Skeletal muscle satellite cell (primary cell): ENCODE results near the gene FLOT1.
"Not testable (repeated sequence)": the region's sequence is repeated elsewhere in the genome, so short reads cannot be mapped to it uniquely, and the experiment has no call there.

ENCODE experiments used
- H3K27me3 ChIP-seq: 2 replicates; pipeline ENCODE4 v1.7.0; 2013; ENCODE audit warnings: low read length; ENCODE audit not compliant: control insufficient read depth, insufficient read depth
- H3K36me3 ChIP-seq: 2 replicates; pipeline ENCODE4 v1.7.0; 2013; ENCODE audit warnings: mild to moderate bottlenecking, control low read depth, low read length; ENCODE audit not compliant: insufficient read depth
- H3K4me1 ChIP-seq: 2 replicates; pipeline ENCODE4 v1.7.0; 2013; ENCODE audit warnings: low read length; ENCODE audit not compliant: control insufficient read depth, insufficient read depth
- H3K4me2 ChIP-seq: 2 replicates; pipeline ENCODE4 v1.7.0; 2013; ENCODE audit warnings: mild to moderate bottlenecking, low read length
- H3K4me3 ChIP-seq: 2 replicates; pipeline ENCODE4 v1.7.0; 2013; ENCODE audit warnings: low read length
- H3K9ac ChIP-seq: 2 replicates; pipeline ENCODE4 v1.7.0; 2013; ENCODE audit warnings: mild to moderate bottlenecking, low read depth, low read length, moderate library complexity
- H3K9me3 ChIP-seq: replicated peaks from 2 replicates; pipeline ENCODE4 v1.7.0; 2013; ENCODE audit warnings: mild to moderate bottlenecking, control low read depth, low read length

FLOT1 gene

DNA sequence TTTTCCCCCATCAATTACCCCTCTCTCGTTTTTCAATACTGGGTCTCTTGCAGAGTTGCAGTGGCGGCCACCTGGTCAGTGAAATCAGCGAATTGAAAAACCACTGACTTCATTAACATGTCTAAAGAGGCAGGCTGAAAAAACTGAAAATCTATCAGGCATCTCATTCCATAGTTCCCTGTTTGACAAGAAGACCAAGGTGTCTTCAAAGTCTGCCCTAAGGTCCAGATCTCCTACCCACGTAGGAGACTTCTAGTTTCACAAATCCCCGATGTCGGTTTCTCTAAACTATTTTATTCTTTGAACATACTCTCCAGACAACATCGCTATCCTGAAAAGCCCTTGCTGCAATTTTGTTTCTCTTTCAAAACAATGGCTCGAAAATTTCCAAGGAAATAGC lies 23.1 kb downstream of the FLOT1 start:
- Histone ChIP-seq H3K9ac (peak overlapping the region; percentile 76), H3K4me3 (peak overlapping the region; percentile 67)

DNA sequence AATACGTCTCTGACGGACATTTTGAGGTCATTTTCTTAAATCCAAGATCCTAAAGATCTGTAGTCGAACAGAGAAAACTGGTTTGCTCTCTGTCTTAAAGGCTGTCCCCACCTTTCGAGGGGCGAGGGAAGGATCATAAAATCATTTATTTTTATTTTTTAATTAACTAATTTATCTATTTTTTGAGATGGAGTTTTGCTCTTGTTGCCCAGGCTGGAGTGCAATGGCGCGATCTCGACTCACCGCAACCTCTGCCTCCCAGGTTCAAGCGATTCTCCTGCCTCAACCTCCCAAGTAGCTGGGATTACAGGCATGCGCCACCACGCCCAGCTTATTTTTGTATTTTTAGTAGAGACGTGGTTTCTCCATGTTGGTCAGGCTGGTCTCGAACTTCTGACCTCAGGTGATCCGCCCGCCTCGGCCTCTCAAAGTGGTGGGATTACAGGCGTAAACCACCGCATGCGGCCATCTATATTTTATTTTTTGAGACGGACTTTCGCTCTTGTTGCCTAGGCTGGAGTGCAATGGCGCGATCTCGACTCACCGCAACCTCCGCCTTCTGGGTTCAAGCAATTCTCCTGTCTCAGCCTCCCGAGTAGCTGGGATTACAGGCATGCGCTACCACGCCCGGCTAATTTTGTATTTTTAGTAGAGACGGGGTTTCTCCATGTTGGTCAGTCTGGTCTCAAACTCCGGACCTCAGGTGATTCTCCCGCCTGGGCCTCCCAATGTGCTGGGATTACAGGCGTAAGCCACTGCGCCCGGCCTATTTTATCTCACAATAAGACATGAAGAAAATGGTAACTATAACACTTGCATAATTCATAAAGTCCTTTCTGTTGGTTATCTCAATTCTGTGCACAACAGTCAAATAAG lies 24.4 kb downstream of the FLOT1 start:
- Histone ChIP-seq H3K4me3 (peak overlapping the region; percentile 51), H3K36me3 (peaks cover 27% of the 10 kb centered on the region), H3K9ac (peak overlapping the region; percentile 78), H3K4me1 (peaks cover 22% of the 10 kb centered on the region), H3K4me2 (peak overlapping the region; percentile 77)
- H3K27me3 ChIP-seq, H3K9me3 ChIP-seq: not testable (repeated sequence)

More for the DNA sequence above, 23.1 kb downstream of the FLOT1 start:
- Histone ChIP-seq H3K36me3 (peaks cover 35% of the 10 kb centered on the region), H3K4me1 (peaks cover 35% of the 10 kb centered on the region), H3K27me3 (no peaks in the 10 kb centered on the region), H3K9me3 (no peaks in the 10 kb centered on the region), H3K4me2 (peak overlapping the region; percentile 77)

- Histone ChIP-seq H3K36me3 (peaks cover 28% of the 10 kb centered on the region), H3K4me1 (peaks cover 19% of the 10 kb centered on the region)
These were observed 25.2 kb downstream of the FLOT1 start, which contains the start of gene MDC1 for GRCh38 chr6:30717129-30717844. MDC1 (minus strand) TSS chr6:30717281; CDS start chr6:30715175, 2,106 bp downstream.

DNA sequence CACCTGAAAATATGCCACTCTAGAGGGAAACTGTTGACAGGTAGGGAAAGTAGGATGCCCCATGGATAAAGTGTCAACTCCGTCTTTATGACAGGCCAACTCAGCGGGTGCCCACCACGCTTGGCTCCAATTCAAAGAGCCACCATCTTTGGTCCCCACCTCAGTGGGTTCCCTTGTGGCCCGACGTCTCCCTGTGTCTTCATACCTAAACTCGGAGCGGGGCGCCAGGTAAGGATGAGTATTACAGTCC lies 25.7 kb downstream of the FLOT1 start:
- peak overlapping the region; percentile 92 for H3K9ac ChIP-seq
- H3K4me1 ChIP-seq = peaks cover 19% of the 10 kb centered on the region
- no peaks in the 10 kb centered on the region for H3K9me3 ChIP-seq
- H3K36me3 ChIP-seq = peaks cover 29% of the 10 kb centered on the region
- H3K4me2 ChIP-seq = peak overlapping the region; percentile 92
- H3K27me3 ChIP-seq = no peaks in the 10 kb centered on the region
- peak overlapping the region; percentile 86 for H3K4me3 ChIP-seq

More at GRCh38 chr6:30717129-30717844, 25.2 kb downstream of the FLOT1 start, which contains the start of gene MDC1:
- Histone ChIP-seq H3K4me3 (peak within 1 kb of the TSS; percentile 86), H3K9ac (peak within 1 kb of the TSS; percentile 92), H3K27me3 (no peaks in the 10 kb centered on the region), H3K9me3 (no peaks in the 10 kb centered on the region), H3K4me2 (peak within 1 kb of the TSS; percentile 92)

- H3K9ac ChIP-seq = no peak overlapping the region
- no peaks in the 10 kb centered on the region for H3K9me3 ChIP-seq
- no peak overlapping the region for H3K4me3 ChIP-seq
- H3K4me2 ChIP-seq = no peak overlapping the region
- peaks cover 16% of the 10 kb centered on the region for H3K4me1 ChIP-seq
- H3K36me3 ChIP-seq = peaks cover 34% of the 10 kb centered on the region
- H3K27me3 ChIP-seq = no peaks in the 10 kb centered on the region
These were observed 28.2 kb downstream of the FLOT1 start for GRCh38 chr6:30714263-30714662.

DNA sequence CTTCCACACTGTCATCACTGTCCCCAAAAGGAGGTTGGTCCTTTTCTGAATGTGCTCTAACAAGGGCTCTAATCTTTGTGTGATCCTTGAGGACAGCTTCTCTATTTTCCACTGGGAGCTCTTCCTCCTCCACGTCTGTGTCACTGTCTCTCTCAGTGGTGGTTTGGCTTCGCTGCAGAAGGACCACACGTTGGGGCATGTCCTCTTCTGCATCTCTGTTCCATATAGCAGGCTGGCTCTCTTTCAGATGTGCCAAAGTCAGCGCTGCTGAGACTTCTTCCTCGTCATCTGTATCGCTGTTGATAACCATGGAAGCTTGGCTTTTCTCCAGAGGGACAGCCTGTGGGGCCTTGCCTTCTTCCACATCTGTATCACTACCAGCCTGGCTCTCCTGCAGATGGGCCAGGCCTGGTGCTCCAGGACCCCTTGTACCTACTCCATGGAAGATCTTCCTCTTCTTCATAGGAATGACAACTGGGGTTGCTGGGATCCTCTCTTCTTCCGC lies 30.0 kb downstream of the FLOT1 start:
- Histone ChIP-seq H3K4me2 (no peak overlapping the region), H3K9ac (no peak overlapping the region), H3K9me3 (no peaks in the 10 kb centered on the region), H3K4me3 (no peak overlapping the region), H3K4me1 (peaks cover 7% of the 10 kb centered on the region), H3K36me3 (peaks cover 42% of the 10 kb centered on the region), H3K27me3 (no peaks in the 10 kb centered on the region)

DNA sequence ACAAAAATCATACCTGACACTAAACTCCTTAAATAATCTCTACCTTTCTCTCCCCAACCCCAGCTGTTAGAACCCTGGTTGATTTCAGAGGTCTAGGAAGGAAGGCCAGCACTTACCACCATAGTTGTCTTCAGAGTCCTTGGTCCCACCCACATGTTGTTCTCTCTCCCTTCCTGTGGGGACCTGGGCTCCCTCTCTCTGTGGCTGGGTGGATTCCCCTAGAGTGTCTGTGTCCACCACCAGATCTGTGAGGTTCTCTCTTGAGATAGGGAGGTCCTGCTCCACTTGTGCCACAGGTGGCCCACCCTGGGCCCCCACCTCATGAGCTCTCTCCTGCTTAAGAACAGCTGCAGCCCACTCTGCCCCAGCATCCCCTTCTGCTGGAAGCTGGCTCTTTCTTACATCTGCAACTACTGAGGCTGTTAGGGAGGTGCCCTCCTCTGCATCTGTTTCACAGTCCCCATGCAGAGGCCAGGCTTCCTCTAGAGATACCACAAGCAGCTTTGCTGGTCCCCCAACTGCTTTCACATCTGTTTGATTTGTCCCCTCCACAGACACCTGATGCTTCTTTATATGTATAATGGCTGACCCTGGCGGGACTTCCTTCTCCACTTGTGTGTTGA lies 30.6 kb downstream of the FLOT1 start:
- Histone ChIP-seq H3K9ac (no peak overlapping the region), H3K36me3 (peaks cover 48% of the 10 kb centered on the region)

GRCh38 chr6:30709101-30709868 lies 33.2 kb downstream of the FLOT1 start:
- no peaks in the 10 kb centered on the region for H3K4me1 ChIP-seq
- no peaks in the 10 kb centered on the region for H3K9me3 ChIP-seq
- H3K36me3 ChIP-seq = peaks cover 52% of the 10 kb centered on the region
- H3K4me2 ChIP-seq = no peak overlapping the region
- H3K27me3 ChIP-seq = no peaks in the 10 kb centered on the region
- no peak overlapping the region for H3K4me3 ChIP-seq
- H3K9ac ChIP-seq = no peak overlapping the region

More for the DNA sequence above, 30.6 kb downstream of the FLOT1 start:
- Histone ChIP-seq H3K4me1 (peaks cover 7% of the 10 kb centered on the region), H3K9me3 (no peaks in the 10 kb centered on the region), H3K27me3 (no peaks in the 10 kb centered on the region), H3K4me2 (no peak overlapping the region), H3K4me3 (no peak overlapping the region)

DNA sequence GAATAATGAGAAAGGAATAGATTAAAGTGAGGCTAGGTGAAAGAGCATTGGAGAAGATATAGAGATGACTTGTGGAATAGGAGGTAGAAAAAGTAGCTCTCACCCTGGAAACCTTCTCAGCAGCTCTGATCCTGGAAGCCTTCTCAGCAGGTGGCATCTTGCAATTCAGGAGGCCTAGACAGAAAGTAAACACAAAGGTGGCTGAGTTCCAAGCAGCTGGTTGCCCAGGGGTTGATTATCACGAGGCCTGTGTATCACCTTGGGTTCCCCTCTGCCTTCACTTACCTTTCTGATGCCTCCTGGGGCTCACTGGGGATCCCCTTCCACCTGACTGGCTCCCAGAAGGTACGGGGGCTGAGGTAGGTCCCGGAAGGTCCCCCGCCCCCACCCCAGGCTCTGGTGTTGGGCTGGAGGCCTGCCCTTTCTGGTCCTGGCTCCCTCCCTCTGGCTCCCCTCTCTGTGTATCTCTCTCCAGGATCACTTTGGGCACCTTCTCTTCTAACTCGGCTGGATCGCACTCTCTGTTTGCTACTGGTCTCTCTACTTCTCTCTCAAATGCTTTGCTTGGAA lies 35.1 kb downstream of the FLOT1 start:
- Histone ChIP-seq H3K4me2 (no peak overlapping the region), H3K27me3 (no peaks in the 10 kb centered on the region), H3K36me3 (peaks cover 55% of the 10 kb centered on the region), H3K4me3 (no peak overlapping the region), H3K4me1 (no peaks in the 10 kb centered on the region), H3K9me3 (no peaks in the 10 kb centered on the region), H3K9ac (no peak overlapping the region)

DNA sequence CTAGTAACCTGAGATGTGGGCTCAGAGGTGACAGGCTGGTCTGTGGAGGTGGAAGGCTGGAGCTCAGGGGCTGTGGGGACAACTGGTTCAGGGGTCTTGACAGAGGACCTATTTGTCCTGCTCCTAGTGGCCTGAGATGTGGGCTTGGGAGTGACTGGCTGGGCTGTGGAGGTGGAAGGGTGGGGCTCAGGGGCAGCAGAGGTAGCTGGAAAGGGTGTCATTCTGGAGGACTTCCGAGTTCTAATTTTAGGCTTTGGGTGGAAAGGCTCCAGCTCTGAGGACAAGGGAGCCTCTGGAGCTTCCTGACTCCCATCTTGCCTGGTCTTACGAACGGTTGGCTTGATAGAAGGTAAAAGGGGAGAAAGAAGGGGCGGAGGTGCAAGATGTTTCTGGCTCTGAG lies 36.9 kb downstream of the FLOT1 start:
- no peaks in the 10 kb centered on the region for H3K9me3 ChIP-seq
- no peak overlapping the region for H3K4me2 ChIP-seq
- no peaks in the 10 kb centered on the region for H3K27me3 ChIP-seq
- no peak overlapping the region for H3K9ac ChIP-seq
- H3K4me1 ChIP-seq = no peaks in the 10 kb centered on the region
- no peak overlapping the region for H3K4me3 ChIP-seq
- H3K36me3 ChIP-seq = peaks cover 45% of the 10 kb centered on the region
